ENCODE results near the gene PLXNA3. TPM values are rescaled to one million over a fixed set of nuclear protein-coding genes. Genes with fewer than 3 reads are reported as not detected.
A peak's percentile ranks its signal among the peaks of the same experiment; 100 is the strongest.

PLXNA3 gene
- total RNA-seq, 1 donor from 2014 or later = 135 TPM

DNA sequence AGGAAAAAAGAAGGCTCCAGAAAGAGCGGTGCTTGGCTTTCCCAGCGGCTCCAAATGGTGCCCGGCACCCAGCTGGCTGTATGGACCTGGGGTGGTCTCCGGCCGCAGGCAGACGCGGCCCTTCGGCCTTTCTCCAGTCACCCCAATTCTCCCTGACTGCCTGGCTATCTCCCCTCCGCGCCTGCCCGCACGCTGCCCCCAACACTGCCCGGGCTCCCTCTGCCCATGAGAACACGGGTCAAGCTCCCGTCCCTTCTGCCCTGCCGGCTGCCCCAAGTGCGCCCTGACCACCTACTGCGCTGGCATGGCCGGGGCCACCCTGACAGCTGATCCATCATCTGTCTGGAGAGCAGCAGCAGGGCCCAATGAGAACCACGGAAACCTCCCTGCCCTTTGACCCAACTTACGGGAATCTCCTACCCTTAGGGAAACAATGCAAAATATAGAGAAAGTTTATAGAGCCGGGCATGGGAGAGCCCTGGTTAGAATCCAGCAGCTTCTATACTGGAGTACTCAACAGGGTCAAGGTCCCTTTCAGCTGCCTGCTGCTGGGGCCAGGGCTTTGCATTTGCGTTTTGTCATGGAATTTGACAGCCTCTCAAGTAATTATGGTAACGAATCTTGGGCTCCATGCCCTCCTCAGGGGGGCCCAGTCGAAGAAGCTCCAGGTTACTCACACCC lies 59.2 kb downstream of the PLXNA3 start:
- Mint-ChIP-seq H3K36me3 (ENCODE audit: insufficient read depth) (peaks cover 2% of the 10 kb centered on the region), H3K27ac (peak overlapping the region; percentile 98), H3K4me1 (ENCODE audit: low read depth) (peaks cover 13% of the 10 kb centered on the region), H3K4me3 (ENCODE audit: low read depth) (peak overlapping the region; percentile 63), H3K27me3 (no peaks in the 10 kb centered on the region), H3K9me3 (ENCODE audit: low read depth) (peaks cover 11% of the 10 kb centered on the region)
- TF ChIP-seq, protein P1, sequence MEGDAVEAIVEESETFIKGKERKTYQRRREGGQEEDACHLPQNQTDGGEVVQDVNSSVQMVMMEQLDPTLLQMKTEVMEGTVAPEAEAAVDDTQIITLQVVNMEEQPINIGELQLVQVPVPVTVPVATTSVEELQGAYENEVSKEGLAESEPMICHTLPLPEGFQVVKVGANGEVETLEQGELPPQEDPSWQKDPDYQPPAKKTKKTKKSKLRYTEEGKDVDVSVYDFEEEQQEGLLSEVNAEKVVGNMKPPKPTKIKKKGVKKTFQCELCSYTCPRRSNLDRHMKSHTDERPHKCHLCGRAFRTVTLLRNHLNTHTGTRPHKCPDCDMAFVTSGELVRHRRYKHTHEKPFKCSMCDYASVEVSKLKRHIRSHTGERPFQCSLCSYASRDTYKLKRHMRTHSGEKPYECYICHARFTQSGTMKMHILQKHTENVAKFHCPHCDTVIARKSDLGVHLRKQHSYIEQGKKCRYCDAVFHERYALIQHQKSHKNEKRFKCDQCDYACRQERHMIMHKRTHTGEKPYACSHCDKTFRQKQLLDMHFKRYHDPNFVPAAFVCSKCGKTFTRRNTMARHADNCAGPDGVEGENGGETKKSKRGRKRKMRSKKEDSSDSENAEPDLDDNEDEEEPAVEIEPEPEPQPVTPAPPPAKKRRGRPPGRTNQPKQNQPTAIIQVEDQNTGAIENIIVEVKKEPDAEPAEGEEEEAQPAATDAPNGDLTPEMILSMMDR (IDR thresholded peaks at IDR 0.05; ENCODE audit: unreplicated experiment) = no peak
- DNase-seq (ENCODE audit: low spot score, unreplicated experiment) = no peak

DNA sequence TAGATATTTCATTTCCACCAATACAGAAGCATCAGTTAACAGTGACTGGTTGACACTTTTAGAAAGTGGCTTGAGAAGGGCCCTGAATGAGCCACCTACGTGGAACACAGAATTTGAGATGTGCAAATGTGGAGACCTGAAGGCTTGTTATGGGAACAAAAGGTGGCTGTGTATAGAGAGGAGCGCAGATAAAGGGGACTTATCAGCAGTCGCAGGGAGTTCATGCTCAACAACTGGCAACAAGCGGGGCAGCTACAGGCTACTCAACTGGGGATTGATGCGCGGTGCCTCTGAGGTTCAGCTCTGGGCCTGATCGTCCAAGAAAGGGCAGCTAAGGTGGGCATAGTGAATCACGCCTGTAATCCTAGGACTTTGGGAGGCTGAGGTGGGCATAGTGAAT lies 61.3 kb downstream of the PLXNA3 start:
- Mint-ChIP-seq H3K4me3 (ENCODE audit: low read depth) (no peak overlapping the region), H3K27me3 (no peaks in the 10 kb centered on the region), H3K9me3 (ENCODE audit: low read depth) (peaks cover 5% of the 10 kb centered on the region), H3K27ac (no peak overlapping the region), H3K4me1 (ENCODE audit: low read depth) (peaks cover 13% of the 10 kb centered on the region), H3K36me3 (ENCODE audit: insufficient read depth) (no peaks in the 10 kb centered on the region)
- no peak for DNase-seq (ENCODE audit: low spot score, unreplicated experiment)
- TF ChIP-seq, protein P1 (IDR thresholded peaks at IDR 0.05; ENCODE audit: unreplicated experiment) = no peak

DNA sequence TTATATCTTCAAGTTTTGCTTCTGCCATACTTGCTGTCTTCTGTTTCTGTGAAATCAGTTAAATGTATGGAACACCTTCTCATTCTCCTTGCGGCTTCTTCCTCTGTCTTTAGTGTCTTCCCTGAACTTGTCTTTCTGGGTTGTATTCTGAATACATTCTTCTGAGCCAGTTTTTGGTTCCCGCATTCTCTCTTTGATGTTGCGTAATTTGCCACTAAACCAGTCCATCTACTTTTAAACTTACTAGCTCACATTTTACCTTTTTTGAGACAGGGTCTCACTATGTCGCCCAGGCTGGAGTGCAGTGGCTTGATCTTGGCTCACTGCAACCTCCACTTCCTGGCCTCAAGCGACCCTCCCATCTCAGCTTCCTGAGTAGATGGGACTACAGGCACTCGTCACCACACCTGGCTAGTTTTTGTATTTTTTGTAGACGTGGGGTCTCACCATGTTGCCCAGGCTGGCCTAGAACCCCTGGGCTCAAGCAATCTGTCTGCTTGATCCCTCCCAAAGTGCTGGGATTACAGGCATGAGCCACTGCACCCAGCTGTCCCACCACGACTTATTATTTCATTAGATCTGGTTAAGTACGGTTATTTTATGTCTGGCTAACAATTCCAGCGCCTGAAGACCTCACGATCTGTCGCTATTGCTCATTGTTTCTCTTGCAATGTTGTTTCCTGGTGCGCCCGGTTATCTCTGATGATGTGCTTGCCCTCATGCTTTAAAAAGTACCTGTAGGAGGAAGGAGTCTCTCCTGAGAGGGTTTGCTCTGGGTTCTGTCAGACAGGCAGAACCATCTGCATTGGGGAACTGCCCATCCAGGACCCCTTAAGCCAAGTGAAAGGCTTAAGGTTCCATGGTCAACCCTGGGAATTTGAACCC lies 67.8 kb downstream of the PLXNA3 start:
- no peak for DNase-seq (ENCODE audit: low spot score, unreplicated experiment)
- no peaks in the 10 kb centered on the region for H3K36me3 Mint-ChIP-seq (ENCODE audit: insufficient read depth)
- no peak overlapping the region for H3K4me3 Mint-ChIP-seq (ENCODE audit: low read depth)
- no peaks in the 10 kb centered on the region for H3K27me3 Mint-ChIP-seq
- peak overlapping the region; percentile 3 for H3K27ac Mint-ChIP-seq
- H3K9me3 Mint-ChIP-seq (ENCODE audit: low read depth) = peaks cover 6% of the 10 kb centered on the region
- TF ChIP-seq, protein P1 (IDR thresholded peaks at IDR 0.05; ENCODE audit: unreplicated experiment) = no peak
- peaks cover 6% of the 10 kb centered on the region for H3K4me1 Mint-ChIP-seq (ENCODE audit: low read depth)

DNA sequence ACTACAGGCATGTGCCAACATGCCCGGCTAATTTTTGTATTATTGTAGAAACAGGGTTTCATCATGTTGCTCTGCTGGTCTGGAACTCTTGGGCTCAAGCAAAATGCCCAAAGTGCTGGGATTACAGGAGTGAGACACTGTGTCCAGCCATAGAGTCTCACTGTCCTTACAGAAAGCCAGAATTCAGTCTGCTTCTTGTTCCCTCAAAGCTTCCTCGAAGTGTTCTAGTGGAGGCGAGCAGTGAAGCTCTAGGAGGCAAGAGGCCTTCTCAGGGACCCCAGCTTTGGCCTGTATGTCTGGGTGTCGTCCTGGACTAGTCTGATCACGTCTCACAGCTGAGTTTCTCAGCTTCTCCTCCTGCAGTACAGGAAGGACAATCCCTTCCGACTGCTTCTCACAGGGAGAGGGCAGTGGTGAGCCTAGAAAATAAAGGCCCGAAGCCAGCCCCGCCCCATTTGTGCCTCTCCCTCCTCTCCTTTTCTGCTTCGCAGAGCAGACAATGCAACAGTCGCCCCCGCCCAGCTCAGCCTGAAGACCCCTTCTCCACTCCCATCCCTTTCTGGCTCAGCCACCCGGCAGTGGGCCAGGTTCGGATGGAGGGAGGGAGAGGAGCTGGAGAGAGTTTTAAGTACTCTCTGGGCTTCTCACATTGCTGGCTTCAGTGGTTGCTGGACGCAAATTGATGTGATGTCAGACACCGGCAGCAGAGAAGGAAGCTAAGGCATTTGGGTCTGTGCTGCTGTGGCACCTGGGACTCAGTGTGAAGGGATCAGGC lies 69.0 kb downstream of the PLXNA3 start:
- Mint-ChIP-seq H3K36me3 (ENCODE audit: insufficient read depth) (no peaks in the 10 kb centered on the region), H3K9me3 (ENCODE audit: low read depth) (peaks cover 6% of the 10 kb centered on the region), H3K4me1 (ENCODE audit: low read depth) (peaks cover 6% of the 10 kb centered on the region), H3K27ac (peak overlapping the region; percentile 90), H3K4me3 (ENCODE audit: low read depth) (peak overlapping the region; percentile 65), H3K27me3 (no peaks in the 10 kb centered on the region)
- DNase-seq (ENCODE audit: low spot score, unreplicated experiment) = no peak
- TF ChIP-seq, protein P1 (IDR thresholded peaks at IDR 0.05; ENCODE audit: unreplicated experiment) = peak; percentile 54

Small RNA genes lying within 50 kb of the gene (microRNA-seq; reads per million reads assigned to microRNA genes)
- gene MIR6858 (ENCODE audit: borderline number of aligned reads, unreplicated experiment) = 9.6 reads per million, percentile 16 among the genes with 10 or more reads in this experiment

Other genes starting within 250 kb of the PLXNA3 start
- not detected in 2 replicates for gene OPN1MW2, start 238.5 kb upstream of the PLXNA3 start, total RNA-seq
- not detected in 2 replicates for gene OPN1MW3, start 200.7 kb upstream of the PLXNA3 start, total RNA-seq
- gene TEX28, start 163.2 kb upstream of the PLXNA3 start, total RNA-seq = not detected in 2 replicates
- gene TKTL1, start 162.5 kb upstream of the PLXNA3 start, total RNA-seq = not detected in 2 replicates
- gene FLNA, start 83.6 kb upstream of the PLXNA3 start, total RNA-seq = 765 and 777 TPM in 2 replicates
- 42.5 and 45.9 TPM in 2 replicates for gene EMD, start 79.0 kb upstream of the PLXNA3 start, total RNA-seq
- 2,364 and 2,443 TPM in 2 replicates for gene RPL10, start 59.9 kb upstream of the PLXNA3 start, total RNA-seq
- gene DNASE1L1, start 49.0 kb upstream of the PLXNA3 start, total RNA-seq = 12.7 and 14.3 TPM in 2 replicates
- gene TAFAZZIN, start 46.7 kb upstream of the PLXNA3 start, total RNA-seq = 34.5 and 38.4 TPM in 2 replicates
- 82.1 and 87.5 TPM in 2 replicates for gene ATP6AP1, start 29.6 kb upstream of the PLXNA3 start, total RNA-seq
- 149 and 151 TPM in 2 replicates for gene GDI1, start 21.1 kb upstream of the PLXNA3 start, total RNA-seq
- gene FAM50A, start 14.1 kb upstream of the PLXNA3 start, total RNA-seq = 65.8 and 66.7 TPM in 2 replicates
- gene LAGE3, start 21.0 kb downstream of the PLXNA3 start, total RNA-seq = 12.8 and 13.5 TPM in 2 replicates
- gene UBL4A, start 28.3 kb downstream of the PLXNA3 start, total RNA-seq = 17.7 and 20.0 TPM in 2 replicates
- 10.4 and 10.9 TPM in 2 replicates for gene SLC10A3, start 32.3 kb downstream of the PLXNA3 start, total RNA-seq
- gene FAM3A, start 58.0 kb downstream of the PLXNA3 start, total RNA-seq = 29.5 and 34.3 TPM in 2 replicates
- 47.7 and 55.1 TPM in 2 replicates for gene G6PD, start 88.6 kb downstream of the PLXNA3 start, total RNA-seq
- 16.7 and 19.1 TPM in 2 replicates for gene IKBKG, start 89.3 kb downstream of the PLXNA3 start, total RNA-seq
- not detected in 2 replicates for gene CTAG1A, start 126.9 kb downstream of the PLXNA3 start, total RNA-seq
- not detected in 2 replicates for gene CTAG1B, start 161.0 kb downstream of the PLXNA3 start, total RNA-seq
- not detected in 2 replicates for gene CTAG2, start 195.3 kb downstream of the PLXNA3 start, total RNA-seq